ENCODE measurements around the gene SYTL1.

Gene SYTL1

DNA sequence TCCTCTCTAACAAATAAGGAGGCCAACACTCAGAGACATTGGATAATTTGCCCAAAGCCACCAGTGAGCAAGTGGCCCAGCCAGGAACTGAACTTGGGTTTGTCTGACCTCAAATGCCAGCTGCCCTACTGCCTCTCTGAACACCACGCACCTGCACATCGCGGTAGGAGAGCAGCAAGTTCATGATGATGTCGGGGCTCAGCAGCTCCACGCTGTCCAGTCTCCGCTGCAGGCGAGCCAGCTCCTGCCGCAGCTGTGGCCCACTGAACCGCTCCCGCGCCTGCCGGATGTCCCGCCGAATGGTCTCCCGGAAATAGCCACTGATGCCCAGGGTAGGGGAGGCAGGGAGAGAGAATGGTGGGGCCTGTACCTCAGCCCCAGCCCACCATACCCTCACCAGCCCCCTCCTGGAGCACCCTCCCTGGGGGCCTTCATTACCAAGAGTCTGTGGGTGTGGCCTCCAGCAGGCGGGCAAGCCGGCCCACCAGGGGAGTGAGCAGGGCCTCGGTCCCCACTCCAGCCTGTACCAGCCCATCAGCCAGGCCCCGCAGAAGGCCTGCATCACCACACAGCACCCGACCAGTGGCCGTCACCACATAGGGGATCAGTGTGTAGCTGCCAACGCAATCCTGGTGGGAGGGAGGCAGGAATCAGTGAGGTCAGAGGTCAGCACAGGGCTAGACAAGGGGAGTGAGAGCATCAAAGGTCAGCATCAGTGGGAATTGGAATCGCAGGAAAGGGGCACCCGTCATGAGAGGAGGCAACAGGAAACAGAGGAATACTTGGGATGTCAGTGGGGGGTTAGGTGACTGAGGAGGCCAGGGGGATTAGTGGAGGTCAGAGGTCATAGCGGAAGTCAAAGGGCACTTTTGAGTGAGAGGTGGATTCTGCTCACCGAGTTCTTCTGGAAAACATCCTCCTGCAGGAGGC lies 22.2 kb downstream of the SYTL1 start:
- no peak for DNase-seq (ENCODE audit: low read depth in 2 of 3, low spot score in 2 of 3)

DNA sequence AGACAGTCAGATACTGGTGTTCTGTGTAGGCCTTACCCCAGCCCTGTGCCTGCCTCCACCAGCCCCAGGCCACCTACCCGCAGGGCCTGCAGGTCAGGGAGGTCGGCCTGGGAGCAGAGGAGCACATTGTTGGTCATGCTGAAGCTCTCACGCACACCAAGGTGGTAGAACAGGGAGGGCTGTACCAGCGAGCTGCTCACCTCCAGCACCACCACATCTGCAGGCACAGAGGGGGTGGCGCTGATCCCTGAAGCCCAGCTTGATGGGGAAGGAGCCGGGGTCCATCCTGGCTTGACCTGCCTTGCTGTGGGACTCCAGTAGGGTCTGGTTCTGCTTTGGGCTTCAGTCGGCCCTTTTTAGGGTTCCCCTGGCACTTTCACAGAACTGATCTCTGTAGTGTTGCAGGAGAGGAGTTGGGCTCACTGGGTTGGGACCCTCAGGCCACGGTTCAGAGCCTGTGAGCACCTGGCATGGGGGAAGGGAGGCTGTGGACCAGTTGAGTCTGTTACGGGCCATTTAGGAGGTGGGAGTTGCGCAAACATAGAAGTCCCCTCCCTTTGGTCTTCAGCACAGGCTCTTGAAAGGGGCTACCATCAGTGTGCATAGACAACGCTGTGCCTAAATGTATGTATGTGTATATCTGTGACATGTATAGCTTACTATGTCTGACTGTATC lies 23.0 kb downstream of the SYTL1 start:
- no peak for DNase-seq (ENCODE audit: low read depth in 2 of 3, low spot score in 2 of 3)

DNA sequence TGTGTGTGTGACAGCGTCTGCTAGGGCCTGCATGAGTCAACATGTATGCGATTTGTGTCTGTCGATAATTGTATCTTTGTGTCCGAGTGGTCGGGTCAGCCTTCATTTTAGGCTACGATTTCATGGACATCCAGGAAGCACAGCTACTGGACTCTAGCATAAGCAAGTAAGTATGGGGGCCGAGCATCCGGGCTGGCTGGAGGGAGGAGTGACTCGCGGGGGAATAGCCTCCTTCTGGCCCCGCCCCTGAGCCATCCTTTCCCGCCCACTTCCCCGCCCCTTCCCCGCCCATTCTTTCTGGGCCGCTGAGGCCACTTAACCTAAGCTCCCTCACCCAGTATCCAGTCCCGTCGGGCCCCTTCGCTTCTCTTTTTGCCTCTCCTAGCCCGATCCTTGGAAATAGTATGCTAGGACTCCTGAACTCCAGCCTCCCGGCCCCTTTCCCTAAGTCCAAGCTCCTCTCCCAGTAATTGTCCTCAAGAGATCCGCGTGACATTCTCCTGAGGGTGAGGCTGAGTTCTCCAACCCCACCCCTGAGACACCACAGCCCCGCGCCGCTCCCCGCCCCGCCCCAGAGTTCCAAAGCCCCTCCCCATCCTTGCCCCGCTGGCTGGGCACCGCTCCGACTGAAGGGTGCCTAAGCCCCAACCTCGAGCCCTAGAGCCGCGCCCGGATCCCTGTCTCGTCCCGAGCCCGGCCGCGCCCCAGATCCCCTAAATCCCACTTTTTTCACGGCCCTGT lies 23.7 kb downstream of the SYTL1 start:
- peak; percentile 59 to 75 (median 69) for DNase-seq (ENCODE audit: low read depth in 2 of 3, low spot score in 2 of 3)

GRCh38 chr1:27366113-27366410 lies 24.2 kb downstream of the SYTL1 start:
- peak; percentile 63 to 81 (median 66) for DNase-seq (ENCODE audit: low read depth in 2 of 3, low spot score in 2 of 3)

- DNase-seq (ENCODE audit: low read depth in 2 of 3, low spot score in 2 of 3): no peak
Observed at GRCh38 chr1:27366411-27367159, 24.8 kb downstream of the SYTL1 start, which contains the start of gene MAP3K6. TSS of gene MAP3K6 (minus strand) at chr1:27366961. CDS start at chr1:27366597, 364 bp downstream.

DNA sequence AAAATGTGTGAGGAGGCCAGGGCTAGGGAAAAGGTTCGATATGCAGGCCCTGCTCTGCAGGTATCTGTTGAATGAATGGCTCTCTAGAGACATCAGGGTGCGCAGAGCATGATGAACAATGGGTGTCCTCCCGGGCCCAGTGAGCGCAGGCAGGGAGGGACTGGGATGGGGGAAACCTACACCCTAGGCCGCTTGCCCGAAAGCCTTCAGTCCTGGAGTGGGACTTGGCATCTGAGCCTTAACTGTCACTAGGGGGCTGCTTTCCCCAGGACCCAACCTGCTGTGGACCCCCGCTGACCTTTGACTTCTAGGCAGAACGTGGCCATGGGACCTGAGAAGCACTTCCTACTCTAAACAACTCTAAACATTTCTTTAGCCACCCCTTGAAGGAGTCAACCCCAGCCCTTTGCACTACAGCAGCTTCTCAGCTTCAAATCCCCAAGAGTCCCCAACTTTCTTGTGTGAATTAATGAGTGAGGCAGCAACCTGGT lies 25.4 kb downstream of the SYTL1 start:
- no peak for DNase-seq (ENCODE audit: low read depth in 2 of 3, low spot score in 2 of 3)

DNA sequence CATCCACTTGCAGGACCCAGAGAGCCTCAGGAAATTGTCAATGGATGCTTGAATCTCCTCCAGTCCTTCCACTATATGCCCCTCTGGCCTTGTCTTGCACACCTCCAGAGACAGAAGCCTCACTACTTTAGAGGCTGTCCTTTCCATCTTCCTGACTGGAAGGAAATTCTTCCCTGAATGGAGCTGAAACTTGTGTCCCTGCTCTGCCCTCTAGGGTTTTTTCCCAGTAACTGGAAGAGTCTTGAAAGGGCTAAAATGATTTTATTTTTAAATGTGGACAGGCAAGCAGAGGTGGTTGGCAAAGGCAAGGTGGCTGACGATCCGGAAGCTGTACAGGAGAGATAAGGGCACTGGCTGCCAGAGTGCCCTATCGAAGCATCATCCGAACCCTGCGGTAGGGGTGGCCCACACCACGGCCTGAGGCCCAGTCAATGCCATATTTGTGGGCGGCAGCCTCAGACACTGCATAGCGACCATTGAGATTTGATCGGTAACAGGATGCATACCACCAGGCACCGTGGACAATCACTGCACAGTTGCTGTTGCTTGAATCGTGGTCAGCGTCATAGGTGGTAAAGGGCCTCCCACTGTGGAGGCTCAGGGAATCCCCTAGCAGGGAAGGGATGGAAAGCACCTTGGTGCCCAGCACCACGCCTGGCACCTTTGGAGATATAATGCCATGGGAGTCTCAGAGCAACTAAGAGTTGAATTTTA lies 27.2 kb downstream of the SYTL1 start:
- DNase-seq (ENCODE audit: low read depth in 2 of 3, low spot score in 2 of 3): no peak

DNA sequence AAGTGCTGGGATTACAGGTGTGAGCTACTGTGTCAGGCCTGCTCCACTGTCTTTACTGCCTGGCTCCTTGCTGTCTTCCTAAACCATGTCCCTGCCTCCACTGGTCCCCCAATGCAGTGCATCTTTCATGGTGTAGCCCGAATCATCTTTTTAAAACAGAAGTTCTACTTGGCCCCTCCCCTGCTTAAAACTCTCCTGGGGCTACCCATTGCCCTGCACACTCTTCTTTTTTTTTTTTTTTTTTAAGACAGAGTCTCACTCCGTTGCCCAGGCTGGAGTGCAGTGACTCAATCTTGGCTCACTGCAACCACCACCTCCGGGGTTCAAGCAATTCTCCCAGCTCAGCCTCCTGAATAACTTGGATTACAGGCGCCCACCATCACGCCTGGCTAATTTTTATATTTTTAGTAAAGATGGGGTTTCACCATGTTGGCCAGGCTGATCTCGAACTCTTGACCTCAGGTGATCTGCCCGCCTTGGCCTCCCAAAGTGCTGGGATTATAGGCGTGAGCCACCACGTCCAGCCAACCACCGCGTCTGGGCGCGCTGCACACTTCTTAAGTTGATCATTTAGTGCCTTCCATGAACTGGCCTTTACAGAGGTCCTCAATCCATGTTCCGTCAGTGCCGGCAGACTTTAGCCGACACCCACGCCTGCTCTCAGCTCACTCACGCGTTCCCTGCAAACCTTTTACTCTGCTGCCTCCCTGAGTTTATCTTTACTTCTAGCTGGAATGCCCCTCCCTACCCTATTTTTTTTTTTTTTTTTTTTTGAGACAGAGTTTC lies 30.4 kb downstream of the SYTL1 start:
- no peak for DNase-seq (ENCODE audit: low read depth in 2 of 3, low spot score in 2 of 3)

- no peak for DNase-seq (ENCODE audit: low read depth in 2 of 3, low spot score in 2 of 3)
Observed at GRCh38 chr1:27372808-27373690, 31.2 kb downstream of the SYTL1 start.

DNA sequence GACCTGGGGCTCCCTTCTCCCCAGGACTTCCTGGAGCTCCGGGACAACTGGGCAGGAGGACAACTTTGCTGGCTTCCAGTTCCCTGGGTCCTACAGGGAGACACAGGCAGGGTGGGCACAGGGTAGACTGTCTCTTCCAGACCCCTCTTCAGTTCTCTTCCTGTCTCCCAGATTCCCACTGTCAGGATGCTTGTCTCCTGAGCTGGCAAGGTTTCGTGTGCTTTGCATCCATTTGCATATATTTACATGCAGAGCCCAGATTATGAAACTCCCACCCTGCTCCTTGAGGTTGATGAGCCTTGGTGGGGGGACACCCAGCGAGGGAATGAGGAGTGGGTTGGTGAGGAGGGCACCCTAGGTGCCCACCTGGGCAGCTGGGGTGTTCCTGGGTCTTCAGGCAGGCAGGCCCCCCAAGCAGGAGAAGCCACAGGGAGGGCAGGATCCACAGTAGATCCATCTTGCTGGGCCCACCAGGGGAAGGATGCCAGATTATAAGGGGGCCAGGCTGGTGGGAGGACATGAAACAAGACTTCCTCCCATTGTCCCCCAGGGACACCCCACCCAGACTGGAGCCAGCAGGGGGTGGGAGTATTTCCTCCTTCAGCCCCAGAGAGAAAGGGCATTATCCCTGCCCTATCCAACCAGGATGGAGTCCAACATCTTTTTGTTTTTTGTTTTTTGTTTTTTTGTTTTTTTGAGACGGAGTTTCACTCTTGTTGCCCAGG lies 32.7 kb downstream of the SYTL1 start, which contains the start of gene FCN3:
FCN3 (minus strand) TSS at position 463 of the 725 bp plus-strand sequence; CDS start at position 457, 6 bp downstream.
- no peak for DNase-seq (ENCODE audit: low read depth in 2 of 3, low spot score in 2 of 3)

- DNase-seq (ENCODE audit: low read depth in 2 of 3, low spot score in 2 of 3): no peak
Observed at GRCh38 chr1:27377760-27378495, 36.1 kb downstream of the SYTL1 start.

GRCh38 chr1:27379564-27380122 lies 37.8 kb downstream of the SYTL1 start:
- DNase-seq (ENCODE audit: low read depth in 2 of 3, low spot score in 2 of 3): no peak

- no peak for DNase-seq (ENCODE audit: low read depth in 2 of 3, low spot score in 2 of 3)
Observed at GRCh38 chr1:27380224-27380623, 38.4 kb downstream of the SYTL1 start.

DNA sequence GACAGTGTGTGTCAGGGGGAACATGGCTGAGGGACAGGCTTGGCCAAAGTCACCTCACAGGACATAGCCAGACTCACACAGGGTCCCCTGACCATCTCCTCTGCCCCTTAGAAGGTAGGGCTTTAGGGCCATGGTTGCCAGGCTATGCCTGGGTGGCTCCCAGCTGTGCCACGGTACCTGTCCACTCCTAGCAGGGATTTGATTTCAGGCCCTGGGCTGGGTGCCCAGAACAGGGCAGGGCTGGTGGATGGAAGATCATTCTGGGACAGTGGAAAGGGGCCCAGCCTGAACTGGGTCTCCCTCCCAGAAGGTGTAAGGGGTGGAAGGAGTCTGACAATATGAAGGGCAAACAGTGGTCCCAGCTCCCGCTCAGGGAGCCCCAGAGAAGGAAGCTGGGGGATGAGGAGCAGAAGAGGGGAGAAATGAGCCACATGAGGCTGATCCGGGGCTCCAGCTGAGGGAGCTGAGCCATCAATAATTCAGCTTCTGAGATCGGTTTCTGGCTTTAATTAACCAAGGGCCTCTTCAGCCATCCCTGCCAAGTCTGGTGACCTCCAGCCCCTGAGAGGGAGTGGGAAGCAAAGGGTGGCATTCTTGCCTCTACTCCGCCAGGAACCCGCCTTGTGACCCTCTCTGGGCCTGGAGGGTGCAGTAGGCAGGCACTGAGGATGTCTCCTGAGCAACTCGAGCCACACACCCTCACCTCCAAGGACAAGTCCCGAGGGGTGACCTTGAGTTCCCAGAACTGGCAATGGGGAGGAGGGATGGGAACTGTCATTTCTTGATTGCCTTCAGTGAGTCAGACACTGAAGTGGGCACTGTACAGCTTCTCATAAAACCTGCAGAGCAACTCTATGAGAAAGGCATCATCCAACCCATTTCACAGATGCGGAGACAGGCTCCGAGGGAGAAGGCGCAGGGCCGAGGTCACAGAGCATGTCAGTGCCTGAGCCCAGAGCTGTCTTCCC lies 39.2 kb downstream of the SYTL1 start:
- DNase-seq (ENCODE audit: low read depth in 2 of 3, low spot score in 2 of 3): no peak

- DNase-seq (ENCODE audit: low read depth in 2 of 3, low spot score in 2 of 3): no peak
Observed at GRCh38 chr1:27381969-27382762, 40.3 kb downstream of the SYTL1 start.
